Cardiac fibroblast (primary cell): ENCODE measurements around the gene GALM.
"Not testable (repeated sequence)": the region's sequence is repeated elsewhere in the genome, so short reads cannot be mapped to it uniquely, and the experiment has no call there.

Experiments
- DNase-seq, 2 donors: peaks; one replicate each; pipeline versions ENCODE4 v3.0.0 to v3.0.0-alpha.2; 2010; ENCODE audit warnings: low read depth in 2 of 2
- H3K4me3 ChIP-seq, 2 donors: replicated peaks in 1 of 2; 1 replicate in 1 of 2; 2 replicates in 1 of 2; pipeline ENCODE4 v1.5.1; 2011; ENCODE audit warnings: low read depth in 2 of 2, low read length in 2 of 2, mild to moderate bottlenecking in 2 of 2, moderate library complexity in 1 of 2
- TF ChIP-seq, protein P1 (sequence below): IDR thresholded peaks from one replicate; pipeline ENCODE4 v1.5.1; 2011; ENCODE audit warnings: low read depth, mild to moderate bottlenecking, low read length, inconsistent platforms

GALM gene

GRCh38 chr2:38731684-38732221 lies 65.8 kb downstream of the GALM start:
- H3K4me3 ChIP-seq, result no peak overlapping the region
- no peak for DNase-seq
- TF ChIP-seq, protein P1, sequence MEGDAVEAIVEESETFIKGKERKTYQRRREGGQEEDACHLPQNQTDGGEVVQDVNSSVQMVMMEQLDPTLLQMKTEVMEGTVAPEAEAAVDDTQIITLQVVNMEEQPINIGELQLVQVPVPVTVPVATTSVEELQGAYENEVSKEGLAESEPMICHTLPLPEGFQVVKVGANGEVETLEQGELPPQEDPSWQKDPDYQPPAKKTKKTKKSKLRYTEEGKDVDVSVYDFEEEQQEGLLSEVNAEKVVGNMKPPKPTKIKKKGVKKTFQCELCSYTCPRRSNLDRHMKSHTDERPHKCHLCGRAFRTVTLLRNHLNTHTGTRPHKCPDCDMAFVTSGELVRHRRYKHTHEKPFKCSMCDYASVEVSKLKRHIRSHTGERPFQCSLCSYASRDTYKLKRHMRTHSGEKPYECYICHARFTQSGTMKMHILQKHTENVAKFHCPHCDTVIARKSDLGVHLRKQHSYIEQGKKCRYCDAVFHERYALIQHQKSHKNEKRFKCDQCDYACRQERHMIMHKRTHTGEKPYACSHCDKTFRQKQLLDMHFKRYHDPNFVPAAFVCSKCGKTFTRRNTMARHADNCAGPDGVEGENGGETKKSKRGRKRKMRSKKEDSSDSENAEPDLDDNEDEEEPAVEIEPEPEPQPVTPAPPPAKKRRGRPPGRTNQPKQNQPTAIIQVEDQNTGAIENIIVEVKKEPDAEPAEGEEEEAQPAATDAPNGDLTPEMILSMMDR, result no peak

DNA sequence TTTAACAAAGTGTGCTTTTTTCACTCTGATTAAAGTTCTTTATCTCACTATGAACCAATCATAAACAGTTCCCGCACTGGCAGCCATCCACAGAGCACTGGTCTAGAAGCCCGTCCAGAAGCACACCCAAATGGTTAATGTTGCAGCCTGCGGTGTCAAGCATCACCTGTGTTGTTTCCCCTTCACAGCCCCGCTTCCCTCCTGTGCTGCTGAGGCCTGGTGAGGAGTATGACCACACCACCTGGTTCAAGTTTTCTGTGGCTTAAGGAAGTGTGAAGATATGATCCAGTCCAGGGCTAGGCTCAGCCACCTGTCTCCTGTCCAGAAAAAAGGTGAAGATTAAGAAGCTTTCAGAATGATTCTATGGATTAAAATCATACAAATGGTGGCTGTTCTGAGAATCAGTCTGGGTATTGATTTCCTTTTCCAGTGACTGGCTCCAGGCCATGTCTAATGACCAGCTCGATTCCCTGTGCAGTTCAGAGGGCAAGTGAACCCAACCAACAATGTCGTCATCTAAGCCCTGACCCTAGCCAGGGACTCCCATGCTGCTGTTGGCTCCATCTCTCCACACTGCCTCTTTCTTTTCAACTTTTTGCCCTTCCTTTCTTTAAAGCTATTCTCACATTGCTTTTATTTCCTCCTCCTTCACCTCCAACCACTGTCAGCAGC lies 67.5 kb downstream of the GALM start:
- DNase-seq, result no peak
- TF ChIP-seq, protein P1, result no peak
- H3K4me3 ChIP-seq, result no peak overlapping the region

DNA sequence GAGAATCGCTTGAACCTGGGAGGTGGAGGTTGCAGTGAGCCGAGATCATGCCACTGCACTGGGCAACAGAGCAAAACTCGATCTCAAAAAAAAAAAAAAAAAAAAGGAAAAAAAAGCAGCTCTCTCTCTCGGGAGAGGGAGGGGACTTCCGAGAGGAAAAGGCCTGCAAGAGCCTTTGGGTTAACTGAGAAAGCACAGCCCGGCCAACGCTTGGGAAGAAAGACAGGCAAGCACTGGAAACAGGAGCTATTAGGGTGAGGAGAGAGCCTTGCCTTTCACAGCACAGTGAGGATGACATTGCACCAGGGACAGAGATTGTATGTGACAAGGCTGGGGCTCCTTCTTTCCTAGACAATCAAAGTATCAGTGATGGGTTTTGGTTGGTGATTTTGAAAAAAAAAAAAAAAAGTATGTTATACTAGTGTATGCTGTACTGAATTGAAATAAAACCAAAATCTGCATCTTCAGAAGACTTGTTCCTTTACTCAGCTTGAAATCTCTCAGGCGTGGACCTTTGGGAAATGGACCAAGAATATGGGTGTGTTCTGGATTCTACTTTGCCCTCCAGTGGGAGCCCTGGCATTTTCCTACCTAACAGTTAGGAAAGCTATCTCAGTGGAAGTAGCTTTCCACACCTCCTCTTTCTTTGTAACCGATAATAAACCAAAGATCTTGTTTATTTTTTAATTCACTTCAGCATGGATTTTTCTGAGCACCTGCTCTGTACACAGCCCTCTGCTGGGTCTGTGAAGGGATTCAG lies 68.6 kb downstream of the GALM start:
- no peak overlapping the region for H3K4me3 ChIP-seq
- DNase-seq, result no peak
- TF ChIP-seq, protein P1, result no peak

DNA sequence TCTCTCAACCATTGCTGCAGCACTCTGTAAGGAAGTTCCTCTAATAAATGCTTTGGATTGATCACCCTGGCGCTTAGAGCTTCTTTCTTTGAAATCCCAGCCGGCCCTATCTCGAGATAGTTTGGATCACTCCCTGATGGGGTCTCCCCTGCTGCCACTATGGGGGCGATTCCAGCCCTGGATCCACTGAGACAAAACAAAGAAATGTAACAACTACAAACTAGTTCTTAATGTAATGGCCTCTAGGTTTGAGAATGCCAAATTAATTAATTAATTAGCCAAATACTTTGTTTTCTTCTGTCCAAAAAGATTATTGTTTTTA lies 70.0 kb downstream of the GALM start:
- H3K4me3 ChIP-seq, result no peak overlapping the region
- DNase-seq, result no peak
- TF ChIP-seq, protein P1, result no peak

GRCh38 chr2:38737000-38737698 lies 71.2 kb downstream of the GALM start:
- DNase-seq, H3K4me3 ChIP-seq: not testable (repeated sequence)

DNA sequence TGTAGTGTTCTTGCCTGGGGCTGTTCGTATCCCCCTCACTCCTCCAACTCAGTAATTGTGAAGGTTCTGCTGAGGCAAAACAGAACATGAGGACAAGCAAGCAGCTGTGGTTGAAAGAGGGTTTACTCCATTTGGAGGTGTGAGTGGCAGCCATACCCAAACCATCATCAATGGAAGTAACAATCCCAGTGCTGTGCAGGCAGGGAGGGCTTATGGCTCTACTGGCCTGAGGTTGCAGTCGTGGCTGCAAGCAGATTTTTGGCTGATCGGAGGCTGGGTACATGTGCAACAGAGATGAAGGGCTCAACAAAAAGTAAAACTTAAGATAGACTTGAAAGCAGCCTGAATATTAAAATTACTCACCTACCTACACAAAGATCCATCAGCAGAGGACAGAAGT lies 72.0 kb downstream of the GALM start:
- no peak overlapping the region for H3K4me3 ChIP-seq
- no peak for DNase-seq
- TF ChIP-seq, protein P1, result no peak

- no peak for DNase-seq
- TF ChIP-seq, protein P1, result no peak
- no peak overlapping the region for H3K4me3 ChIP-seq
Observed at GRCh38 chr2:38739524-38739923, 73.6 kb downstream of the GALM start.
